ENCODE data around the gene LRRC15. TPM values are rescaled to one million over a fixed set of nuclear protein-coding genes. Genes with fewer than 3 reads are reported as not detected.
A peak's percentile ranks its signal among the peaks of the same experiment; 100 is the strongest.

LRRC15 gene
- total RNA-seq, 1 donor from 2014 or later = not detected

DNA sequence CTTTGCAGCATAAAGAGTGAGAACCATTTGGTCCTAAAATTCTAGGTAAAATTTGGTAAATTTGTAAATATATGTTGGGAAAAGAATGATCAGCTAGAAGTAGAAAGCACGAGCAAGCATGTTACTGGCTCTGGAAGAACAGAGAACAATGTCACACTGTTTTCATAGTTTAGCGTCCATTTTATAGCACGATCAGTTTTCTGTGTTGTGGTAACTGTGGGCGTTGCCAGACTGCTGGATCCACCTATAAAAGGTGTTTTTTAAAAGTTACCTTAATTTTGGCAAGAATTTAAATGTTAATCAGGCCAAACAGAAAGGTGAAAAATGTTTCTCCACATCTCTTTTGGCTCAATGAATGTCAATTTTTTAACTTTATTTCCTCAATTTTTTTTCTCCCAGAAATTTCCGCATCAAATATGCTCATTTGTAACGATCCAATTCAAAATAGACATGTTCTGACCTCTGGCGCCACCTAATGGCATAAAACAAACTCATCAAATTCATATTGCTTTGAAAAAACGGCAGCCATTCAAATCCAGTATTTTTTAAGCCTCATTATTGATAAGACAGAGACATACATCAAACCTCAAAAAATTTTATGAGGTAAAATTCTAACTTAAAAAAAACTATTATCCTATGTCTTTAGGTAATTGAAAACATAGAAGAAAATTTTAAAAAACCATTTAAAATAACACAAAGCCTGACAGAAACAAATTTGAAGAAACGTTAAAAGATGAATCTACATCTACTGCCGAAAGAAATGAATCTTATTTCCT, 35.0 kb upstream of the LRRC15 start:
- Mint-ChIP-seq H3K27ac (no peak overlapping the region), H3K4me1 (peaks cover 2% of the 10 kb centered on the region), H3K9me3 (no peaks in the 10 kb centered on the region), H3K4me3 (no peak overlapping the region), H3K27me3 (peaks cover 5% of the 10 kb centered on the region), H3K36me3 (ENCODE audit: low read depth) (peaks cover 25% of the 10 kb centered on the region)
- TF ChIP-seq, protein P1, sequence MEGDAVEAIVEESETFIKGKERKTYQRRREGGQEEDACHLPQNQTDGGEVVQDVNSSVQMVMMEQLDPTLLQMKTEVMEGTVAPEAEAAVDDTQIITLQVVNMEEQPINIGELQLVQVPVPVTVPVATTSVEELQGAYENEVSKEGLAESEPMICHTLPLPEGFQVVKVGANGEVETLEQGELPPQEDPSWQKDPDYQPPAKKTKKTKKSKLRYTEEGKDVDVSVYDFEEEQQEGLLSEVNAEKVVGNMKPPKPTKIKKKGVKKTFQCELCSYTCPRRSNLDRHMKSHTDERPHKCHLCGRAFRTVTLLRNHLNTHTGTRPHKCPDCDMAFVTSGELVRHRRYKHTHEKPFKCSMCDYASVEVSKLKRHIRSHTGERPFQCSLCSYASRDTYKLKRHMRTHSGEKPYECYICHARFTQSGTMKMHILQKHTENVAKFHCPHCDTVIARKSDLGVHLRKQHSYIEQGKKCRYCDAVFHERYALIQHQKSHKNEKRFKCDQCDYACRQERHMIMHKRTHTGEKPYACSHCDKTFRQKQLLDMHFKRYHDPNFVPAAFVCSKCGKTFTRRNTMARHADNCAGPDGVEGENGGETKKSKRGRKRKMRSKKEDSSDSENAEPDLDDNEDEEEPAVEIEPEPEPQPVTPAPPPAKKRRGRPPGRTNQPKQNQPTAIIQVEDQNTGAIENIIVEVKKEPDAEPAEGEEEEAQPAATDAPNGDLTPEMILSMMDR (IDR thresholded peaks at IDR 0.05) = peak; percentile 58
- DNase-seq = no peak
- ChIA-PET POLR2A (no interaction called here), CTCF (interaction anchor here (0.6 to 1.5 kb wide), 8 partner anchors 9 to 76 kb away, joined by 3 to 6 read pairs (median 4); no protein-coding TSS in a partner anchor)
- no peak for ATAC-seq (ENCODE audit: low read depth)
- intact Hi-C loops (cut with micrococcal nuclease) = loop anchor here (1.0 to 10.0 kb wide), 4 partner anchors 71 to 1840 kb away; no protein-coding TSS in a partner anchor

DNA sequence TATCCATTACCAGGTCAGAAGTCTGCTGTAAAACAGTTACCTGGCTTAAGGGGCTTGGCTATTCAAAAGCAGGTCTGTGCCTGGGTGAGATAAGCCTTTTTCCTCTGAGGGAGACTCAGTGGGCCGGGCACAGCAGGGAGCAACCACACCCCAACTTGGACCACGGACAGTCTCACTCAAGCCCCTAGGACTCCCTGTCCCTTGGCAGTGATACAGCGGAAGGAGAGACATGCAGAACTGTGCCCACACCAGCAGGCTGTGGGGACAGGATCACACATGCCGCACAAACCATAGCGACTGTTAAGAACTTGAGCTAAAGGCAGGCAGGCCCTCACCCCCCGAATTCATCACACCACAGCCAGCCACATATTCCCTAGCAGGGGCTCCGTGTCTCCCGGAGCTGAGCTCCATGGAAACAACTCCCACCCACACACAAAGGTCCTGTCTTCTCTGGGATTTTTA, 32.4 kb upstream of the LRRC15 start:
- TF ChIP-seq, protein P1 (IDR thresholded peaks at IDR 0.05) = no peak
- peaks cover 25% of the 10 kb centered on the region for H3K27me3 Mint-ChIP-seq
- DNase-seq (no peak), ATAC-seq (ENCODE audit: low read depth) (no peak)
- ChIA-PET CTCF (no interaction called here), POLR2A (no interaction called here)
- H3K9me3 Mint-ChIP-seq = no peaks in the 10 kb centered on the region
- H3K4me3 Mint-ChIP-seq = no peak overlapping the region
- H3K36me3 Mint-ChIP-seq (ENCODE audit: low read depth) = peaks cover 13% of the 10 kb centered on the region
- H3K4me1 Mint-ChIP-seq = peaks cover 22% of the 10 kb centered on the region
- intact Hi-C loops (cut with micrococcal nuclease) = loop anchor here (5.0 to 10.0 kb wide), 2 partner anchors 940 to 1837 kb away; no protein-coding TSS in a partner anchor
- no peak overlapping the region for H3K27ac Mint-ChIP-seq

GRCh38 chr3:194401346-194401745, 31.8 kb upstream of the LRRC15 start:
- ATAC-seq (ENCODE audit: low read depth) (no peak), DNase-seq (no peak)
- H3K27me3 Mint-ChIP-seq = peaks cover 25% of the 10 kb centered on the region
- CTCF ChIA-PET = no interaction called here
- peaks cover 25% of the 10 kb centered on the region for H3K4me1 Mint-ChIP-seq
- H3K9me3 Mint-ChIP-seq = no peaks in the 10 kb centered on the region
- no peak overlapping the region for H3K27ac Mint-ChIP-seq
- no peak overlapping the region for H3K4me3 Mint-ChIP-seq
- H3K36me3 Mint-ChIP-seq (ENCODE audit: low read depth) = peaks cover 13% of the 10 kb centered on the region
- TF ChIP-seq, protein P1 (IDR thresholded peaks at IDR 0.05) = no peak
- intact Hi-C loops (cut with micrococcal nuclease) = loop anchor here (5.0 to 10.0 kb wide), 2 partner anchors 939 to 1837 kb away; no protein-coding TSS in a partner anchor
- POLR2A ChIA-PET = no interaction called here

DNA sequence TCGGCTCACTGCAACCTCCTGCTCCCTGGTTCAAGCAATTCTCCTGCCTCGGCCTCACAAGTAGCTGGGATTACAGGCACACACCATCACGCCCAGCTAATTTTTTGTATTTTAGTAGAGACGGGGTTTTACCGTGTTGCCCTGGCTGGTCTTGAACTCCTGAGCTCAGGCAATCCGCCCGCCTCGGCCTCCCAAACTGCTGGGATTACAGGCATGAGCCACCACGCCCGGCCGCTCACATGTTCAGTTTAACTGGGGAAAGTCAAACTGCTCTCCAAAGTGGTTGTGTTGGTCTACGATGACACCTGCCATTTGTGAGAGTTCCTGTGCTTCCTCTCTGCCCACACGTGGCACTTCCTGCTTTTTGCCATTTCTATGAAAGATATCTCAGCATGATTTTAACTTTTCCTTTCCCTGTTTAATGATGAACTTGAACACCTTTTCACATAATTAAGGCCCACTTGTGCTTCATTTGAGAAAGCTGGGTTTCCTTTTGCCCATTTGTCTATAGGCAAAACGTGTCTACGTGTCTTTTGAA, 30.4 kb upstream of the LRRC15 start:
- H3K4me1 Mint-ChIP-seq = peaks cover 32% of the 10 kb centered on the region
- no peaks in the 10 kb centered on the region for H3K9me3 Mint-ChIP-seq
- POLR2A ChIA-PET = interaction anchor here (0.6 kb wide), 1 partner anchor 1745 kb away, joined by 3 read pairs; no protein-coding TSS in a partner anchor
- CTCF ChIA-PET = no interaction called here
- H3K27ac Mint-ChIP-seq = no peak overlapping the region
- peaks cover 25% of the 10 kb centered on the region for H3K27me3 Mint-ChIP-seq
- ATAC-seq (ENCODE audit: low read depth) = no peak
- H3K4me3 Mint-ChIP-seq = no peak overlapping the region
- no peak for DNase-seq
- TF ChIP-seq, protein P1 (IDR thresholded peaks at IDR 0.05) = no peak
- peaks cover 4% of the 10 kb centered on the region for H3K36me3 Mint-ChIP-seq (ENCODE audit: low read depth)
- intact Hi-C loops (cut with micrococcal nuclease) = loop anchor here (5.0 to 10.0 kb wide), 2 partner anchors 938 to 1835 kb away; no protein-coding TSS in a partner anchor

DNA sequence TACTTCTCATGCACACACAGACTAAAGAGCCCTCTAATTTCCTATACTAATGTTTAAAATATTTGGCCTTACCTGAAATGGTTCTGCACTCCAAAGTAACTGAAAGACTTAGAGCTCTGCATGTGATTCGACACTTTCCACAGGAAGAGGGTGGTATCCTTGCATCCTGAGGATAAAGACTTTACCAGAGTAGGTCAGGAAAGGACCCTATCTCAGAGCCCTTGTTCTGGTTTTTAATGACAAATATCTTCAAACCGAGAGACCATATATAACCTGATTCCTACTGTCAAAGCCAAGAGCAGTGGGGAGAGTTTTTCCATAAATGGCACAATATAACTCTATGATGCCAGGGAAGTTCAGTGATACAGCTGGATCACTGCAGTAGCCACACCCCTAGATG, 29.6 kb upstream of the LRRC15 start, which contains the start of gene GP5:
Gene GP5, minus strand, starts transcription at position 101 of the 400 bp plus-strand sequence. CDS start 984 bp downstream, outside the sequence.
- H3K36me3 Mint-ChIP-seq (ENCODE audit: low read depth) = peaks cover 2% of the 10 kb centered on the region
- no peaks in the 10 kb centered on the region for H3K9me3 Mint-ChIP-seq
- H3K4me1 Mint-ChIP-seq = peaks cover 32% of the 10 kb centered on the region
- no peak within 1 kb of the TSS for H3K27ac Mint-ChIP-seq
- no peak for DNase-seq
- H3K4me3 Mint-ChIP-seq = peak within 1 kb of the TSS; percentile 73
- TF ChIP-seq, protein P1 (IDR thresholded peaks at IDR 0.05) = no peak
- POLR2A ChIA-PET = no interaction called here
- peaks cover 25% of the 10 kb centered on the region for H3K27me3 Mint-ChIP-seq
- CTCF ChIA-PET = no interaction called here
- intact Hi-C loops (cut with micrococcal nuclease) = no loop called here
- no peak for ATAC-seq (ENCODE audit: low read depth)
